H9 (cell line): ENCODE measurements around the gene SCAF11. TPM values are rescaled to one million over a fixed set of nuclear protein-coding genes. Genes with fewer than 3 reads are reported as not detected.

Source experiments
- DNase-seq: peaks from one replicate; pipeline ENCODE4 v3.0.0-alpha.2; 2017
- H2AFZ ChIP-seq: one replicate; pipeline ENCODE4 v1.6.1; 2013; ENCODE audit warnings: mild to moderate bottlenecking, low read length, control low read depth, moderate library complexity
- H2AK5ac ChIP-seq: 2 replicates; pipeline ENCODE4 v1.6.1; 2013; ENCODE audit warnings: low read length, control low read depth, mixed read lengths; ENCODE audit not compliant: insufficient read length
- H2BK120ac ChIP-seq: one replicate; pipeline ENCODE4 v1.6.1; 2013; ENCODE audit warnings: low read depth, mild to moderate bottlenecking, low read length, control low read depth, inconsistent platforms; ENCODE audit not compliant: poor library complexity, severe bottlenecking
- H2BK12ac ChIP-seq: 2 replicates; pipeline ENCODE4 v1.6.1; 2013; ENCODE audit warnings: low read length, control low read depth, mixed read lengths, low read depth; ENCODE audit not compliant: insufficient read length
- H2BK15ac ChIP-seq: 2 replicates; pipeline ENCODE4 v1.6.1; 2013; ENCODE audit warnings: low read depth, low read length, control low read depth
- H2BK20ac ChIP-seq: one replicate; pipeline ENCODE4 v1.6.1; 2013; ENCODE audit warnings: low read depth, mild to moderate bottlenecking, low read length, control low read depth, inconsistent platforms; ENCODE audit not compliant: poor library complexity, severe bottlenecking
- H2BK5ac ChIP-seq: 2 replicates; pipeline ENCODE4 v1.6.1; 2013; ENCODE audit warnings: low read length, control low read depth, mixed read lengths; ENCODE audit not compliant: insufficient read length
- H3K14ac ChIP-seq: 2 replicates; pipeline ENCODE4 v1.6.1; 2013; ENCODE audit warnings: low read length, control low read depth; ENCODE audit not compliant: insufficient read depth
- H3K18ac ChIP-seq: 2 replicates; pipeline ENCODE4 v1.6.1; 2013; ENCODE audit warnings: low read depth, mild to moderate bottlenecking, mixed read lengths, low read length, control low read depth; ENCODE audit not compliant: insufficient read length
- H3K23ac ChIP-seq: 2 replicates; pipeline ENCODE4 v1.6.1; 2013; ENCODE audit warnings: low read length, control low read depth, mixed read lengths, low read depth; ENCODE audit not compliant: insufficient read length
- H3K23me2 ChIP-seq: 2 replicates; pipeline ENCODE4 v1.6.1; 2013; ENCODE audit warnings: low read depth, mild to moderate bottlenecking, mixed read lengths, low read length, control low read depth; ENCODE audit not compliant: insufficient read length, poor library complexity, severe bottlenecking
- H3K27ac ChIP-seq: 2 replicates; pipeline ENCODE4 v1.5.1; 2013; ENCODE audit warnings: low read length, control low read depth, mixed read lengths, low read depth; ENCODE audit not compliant: insufficient read length
- H3K27me3 ChIP-seq: 2 replicates; pipeline ENCODE4 v1.6.1; 2013; ENCODE audit warnings: low read length, control low read depth, inconsistent platforms; ENCODE audit not compliant: insufficient read depth
- H3K4ac ChIP-seq: 2 replicates; pipeline ENCODE4 v1.6.1; 2013; ENCODE audit warnings: low read depth, mild to moderate bottlenecking, control low read depth, inconsistent platforms, low read length, moderate library complexity
- H3K4me1 ChIP-seq: 2 replicates; pipeline ENCODE4 v1.6.1; 2013; ENCODE audit warnings: low read length, control low read depth, inconsistent platforms; ENCODE audit not compliant: insufficient read depth
- H3K4me2 ChIP-seq: 2 replicates; pipeline ENCODE4 v1.6.1; 2013; ENCODE audit warnings: low read length, control low read depth, mixed read lengths; ENCODE audit not compliant: insufficient read length, insufficient read depth
- H3K56ac ChIP-seq: 2 replicates; pipeline ENCODE4 v1.6.1; 2013; ENCODE audit warnings: low read depth, mild to moderate bottlenecking, mixed read lengths, low read length, control low read depth; ENCODE audit not compliant: insufficient read length
- H3K79me1 ChIP-seq: 2 replicates; pipeline ENCODE4 v1.6.1; 2013; ENCODE audit warnings: low read depth, mild to moderate bottlenecking, moderate library complexity, low read length, control low read depth, inconsistent platforms; ENCODE audit not compliant: insufficient read depth, poor library complexity, severe bottlenecking
- H3K79me2 ChIP-seq: 2 replicates; pipeline ENCODE4 v1.6.1; 2013; ENCODE audit warnings: low read length, control low read depth, inconsistent platforms; ENCODE audit not compliant: insufficient read depth
- H3K9ac ChIP-seq: 2 replicates; pipeline ENCODE4 v1.6.1; 2013; ENCODE audit warnings: low read length, control low read depth, mixed read lengths; ENCODE audit not compliant: insufficient read length; ENCODE audit errors: extremely low read depth
- H3K9me3 ChIP-seq: one replicate; pipeline ENCODE4 v1.6.1; 2013; ENCODE audit warnings: low read depth, low read length, inconsistent platforms; ENCODE audit not compliant: control insufficient read depth
- H3T11ph ChIP-seq: one replicate; pipeline ENCODE4 v1.6.1; 2013; ENCODE audit warnings: mild to moderate bottlenecking, low read length, control low read depth, inconsistent platforms
- H4K20me1 ChIP-seq: one replicate; pipeline ENCODE4 v1.6.1; 2013; ENCODE audit not compliant: control insufficient read depth, insufficient read length, insufficient read depth
- H4K5ac ChIP-seq: 2 replicates; pipeline ENCODE4 v1.6.1; 2013; ENCODE audit warnings: low read depth, mild to moderate bottlenecking, mixed read lengths, low read length, control low read depth; ENCODE audit not compliant: insufficient read length
- H4K8ac ChIP-seq: replicated peaks from 2 replicates; pipeline ENCODE4 v1.6.1; 2013; ENCODE audit warnings: low read length, control low read depth, mixed read lengths, low read depth; ENCODE audit not compliant: insufficient read length
- H4K91ac ChIP-seq: 2 replicates; pipeline ENCODE4 v1.6.1; 2013; ENCODE audit warnings: low read depth, mild to moderate bottlenecking, moderate library complexity, mixed read lengths, low read length, control low read depth; ENCODE audit not compliant: insufficient read length
- H3K27ac Mint-ChIP-seq, 3 experiments: 2 replicates in 2 of 3; 3 replicates in 1 of 3; pipeline ENCODE4 v1.8.0; 2020 to 2021; ENCODE audit warnings: mixed read lengths in 3 of 3, mild to moderate bottlenecking in 1 of 3, moderate library complexity in 1 of 3
- H3K27me3 Mint-ChIP-seq: 2 replicates; pipeline ENCODE4 v1.8.0; 2021; ENCODE audit warnings: low read depth, mild to moderate bottlenecking, moderate library complexity, mixed read lengths
- H3K36me3 Mint-ChIP-seq, 3 experiments: 2 replicates in 2 of 3; 3 replicates in 1 of 3; pipeline ENCODE4 v1.8.0; 2020 to 2021; ENCODE audit warnings: low read depth in 3 of 3, mixed read lengths in 3 of 3; ENCODE audit not compliant: insufficient read depth in 1 of 3
- H3K4me1 Mint-ChIP-seq, 2 experiments: 2 replicates each; pipeline ENCODE4 v1.8.0; 2020; ENCODE audit warnings: mixed read lengths in 2 of 2
- H3K4me3 Mint-ChIP-seq, 2 experiments: 2 replicates in 1 of 2; 3 replicates in 1 of 2; pipeline ENCODE4 v1.8.0; 2020 to 2021; ENCODE audit warnings: mild to moderate bottlenecking in 2 of 2, mixed read lengths in 2 of 2, moderate library complexity in 1 of 2
- H3K9me3 Mint-ChIP-seq, 2 experiments: 2 replicates in 1 of 2; 3 replicates in 1 of 2; pipeline ENCODE4 v1.8.0; 2020; ENCODE audit warnings: mild to moderate bottlenecking in 2 of 2, mixed read lengths in 2 of 2, moderate library complexity in 1 of 2
- WGBS: extraction: QIAGEN DNeasy Blood & Tissue Kit; methylation state at CpG from one replicate; pipeline ENCODE4 v1.1.7; 2013; ENCODE audit warnings: missing lambda C conversion rate, low lambda C conversion rate, mixed read lengths; ENCODE audit not compliant: insufficient read length; ENCODE audit errors: extremely low coverage; 5-methylcytosine and 5-hydroxymethylcytosine counted together
- total RNA-seq: library from RNA; stranded (reverse); gene quantifications from 2 replicates; pipeline ENCODE4 v1.2.1, GENCODE V29; 2021
- TF ChIP-seq, protein P1 (sequence below): fragments of 200-600 bp; sonication (generic); conservative IDR thresholded peaks from 3 replicates; pipeline ENCODE4 v1.8.0; 2021; ENCODE audit warnings: antibody characterized with exemption, mild to moderate bottlenecking

Gene SCAF11
- total RNA-seq, 1 experiment from 2014 or later, result 90.8 TPM

DNA sequence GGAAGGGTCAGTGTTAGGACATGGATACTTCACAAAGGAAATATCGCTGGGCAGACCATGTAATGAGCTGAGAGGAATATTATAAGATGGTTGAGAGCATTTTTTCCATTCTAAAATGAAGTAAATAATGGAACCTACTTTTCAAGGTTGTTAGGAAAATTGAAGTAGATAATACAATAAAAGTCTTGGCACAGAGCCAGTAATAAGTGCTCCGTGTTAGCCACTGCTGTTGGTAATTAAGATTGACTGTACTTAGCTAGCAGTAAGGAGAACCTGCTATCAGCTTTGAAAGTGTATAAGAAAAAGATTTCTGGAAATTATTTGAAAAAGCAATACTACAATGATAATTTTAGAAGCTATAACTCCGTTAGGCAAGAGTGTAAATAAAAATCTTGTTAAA is 77.6 kb downstream of the SCAF11 start:
- Mint-ChIP-seq H3K4me3 (no peak overlapping the region), H3K27ac (no peak overlapping the region), H3K36me3 (0 out of 7 replicates have a peak, but pooled peaks cover 0 to 4% (median 3%) of the 10 kb centered on the region in 3 experiments), H3K9me3 (no peaks in the 10 kb centered on the region), H3K27me3 (no peaks in the 10 kb centered on the region), H3K4me1 (no peaks in the 10 kb centered on the region)
- no CpG with 5 or more reads among the region's 3 CpGs for WGBS
- no peak overlapping the region for H3K27ac ChIP-seq
- H4K8ac ChIP-seq, result no peak overlapping the region
- H3K14ac ChIP-seq, result no peak overlapping the region
- no peak for DNase-seq
- no peak overlapping the region for H2BK120ac ChIP-seq
- H2BK12ac ChIP-seq, result no peak overlapping the region
- H3K27me3 ChIP-seq, result no peaks in the 10 kb centered on the region
- no peaks in the 10 kb centered on the region for H3K79me2 ChIP-seq
- no peaks in the 10 kb centered on the region for H3K23me2 ChIP-seq
- TF ChIP-seq, protein P1, sequence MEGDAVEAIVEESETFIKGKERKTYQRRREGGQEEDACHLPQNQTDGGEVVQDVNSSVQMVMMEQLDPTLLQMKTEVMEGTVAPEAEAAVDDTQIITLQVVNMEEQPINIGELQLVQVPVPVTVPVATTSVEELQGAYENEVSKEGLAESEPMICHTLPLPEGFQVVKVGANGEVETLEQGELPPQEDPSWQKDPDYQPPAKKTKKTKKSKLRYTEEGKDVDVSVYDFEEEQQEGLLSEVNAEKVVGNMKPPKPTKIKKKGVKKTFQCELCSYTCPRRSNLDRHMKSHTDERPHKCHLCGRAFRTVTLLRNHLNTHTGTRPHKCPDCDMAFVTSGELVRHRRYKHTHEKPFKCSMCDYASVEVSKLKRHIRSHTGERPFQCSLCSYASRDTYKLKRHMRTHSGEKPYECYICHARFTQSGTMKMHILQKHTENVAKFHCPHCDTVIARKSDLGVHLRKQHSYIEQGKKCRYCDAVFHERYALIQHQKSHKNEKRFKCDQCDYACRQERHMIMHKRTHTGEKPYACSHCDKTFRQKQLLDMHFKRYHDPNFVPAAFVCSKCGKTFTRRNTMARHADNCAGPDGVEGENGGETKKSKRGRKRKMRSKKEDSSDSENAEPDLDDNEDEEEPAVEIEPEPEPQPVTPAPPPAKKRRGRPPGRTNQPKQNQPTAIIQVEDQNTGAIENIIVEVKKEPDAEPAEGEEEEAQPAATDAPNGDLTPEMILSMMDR, result no peak
- no peak overlapping the region for H3K9ac ChIP-seq
- no peak overlapping the region for H3K4me2 ChIP-seq
- no peak overlapping the region for H2AFZ ChIP-seq
- H4K91ac ChIP-seq, result no peak overlapping the region
- H4K20me1 ChIP-seq, result no peaks in the 10 kb centered on the region
- no peak overlapping the region for H3K56ac ChIP-seq
- H3K23ac ChIP-seq, result no peak overlapping the region
- H3K4ac ChIP-seq, result no peak overlapping the region
- no peak overlapping the region for H3K18ac ChIP-seq
- no peak overlapping the region for H2BK5ac ChIP-seq
- H2BK15ac ChIP-seq, result no peak overlapping the region
- no peaks in the 10 kb centered on the region for H3K4me1 ChIP-seq
- no peak overlapping the region for H4K5ac ChIP-seq
- H2AK5ac ChIP-seq, result no peak overlapping the region
- H3T11ph ChIP-seq, result no peak overlapping the region
- no peaks in the 10 kb centered on the region for H3K79me1 ChIP-seq
- H2BK20ac ChIP-seq, result no peak overlapping the region
- no peaks in the 10 kb centered on the region for H3K9me3 ChIP-seq
